GM21447 (cell line): ENCODE measurements around the gene FATE1.
"Not testable (repeated sequence)": the region's sequence is repeated elsewhere in the genome, so short reads cannot be mapped to it uniquely, and the experiment has no call there.

Experiments
- ATAC-seq: cut with Tn5 transposase; IDR thresholded peaks from one replicate; pipeline ENCODE4 v1.9.1; 2021; ENCODE audit not compliant: unreplicated experiment

FATE1 gene

GRCh38 chrX:151715752-151716151 lies at the start of gene FATE1:
FATE1 (plus strand) TSS chrX:151716035; CDS start chrX:151716120, 85 bp downstream.
- ATAC-seq = no peak

- ATAC-seq = no peak
Measured at GRCh38 chrX:151675121-151675746, 40.6 kb upstream of the FATE1 start.

GRCh38 chrX:151676196-151676595 lies 39.6 kb upstream of the FATE1 start:
- no peak for ATAC-seq

- no peak for ATAC-seq
Measured at GRCh38 chrX:151679798-151680402, 35.9 kb upstream of the FATE1 start.

- peak; percentile 76 for ATAC-seq
Measured at GRCh38 chrX:151680805-151681204, 35.0 kb upstream of the FATE1 start.

- ATAC-seq = no peak
Measured at GRCh38 chrX:151687635-151688034, 28.2 kb upstream of the FATE1 start.

GRCh38 chrX:151688695-151689094 lies 27.1 kb upstream of the FATE1 start:
- no peak for ATAC-seq

- no peak for ATAC-seq
Measured at GRCh38 chrX:151692825-151693224, 23.0 kb upstream of the FATE1 start.

GRCh38 chrX:151694121-151694520 lies 21.7 kb upstream of the FATE1 start:
- no peak for ATAC-seq

GRCh38 chrX:151694661-151695582 lies 20.9 kb upstream of the FATE1 start, which contains the start of gene PRRG3:
PRRG3 (plus strand) TSS chrX:151695458; CDS start chrX:151698815, 3,357 bp downstream.
- ATAC-seq = no peak

- no peak for ATAC-seq
Measured at GRCh38 chrX:151695583-151696340, 20.1 kb upstream of the FATE1 start.

GRCh38 chrX:151697082-151697481 lies 18.8 kb upstream of the FATE1 start:
- ATAC-seq = not testable (repeated sequence)

GRCh38 chrX:151697522-151697921 lies 18.3 kb upstream of the FATE1 start:
- no peak for ATAC-seq

- ATAC-seq = no peak
Measured at GRCh38 chrX:151698485-151698884, 17.4 kb upstream of the FATE1 start.

GRCh38 chrX:151699746-151700145 lies 16.1 kb upstream of the FATE1 start:
- no peak for ATAC-seq

GRCh38 chrX:151700581-151700980 lies 15.3 kb upstream of the FATE1 start:
- no peak for ATAC-seq

GRCh38 chrX:151701071-151701470 lies 14.8 kb upstream of the FATE1 start:
- ATAC-seq = no peak

- no peak for ATAC-seq
Measured at GRCh38 chrX:151701531-151701930, 14.3 kb upstream of the FATE1 start.

- no peak for ATAC-seq
Measured at GRCh38 chrX:151702026-151702714, 13.7 kb upstream of the FATE1 start.

GRCh38 chrX:151702741-151703340 lies 13.0 kb upstream of the FATE1 start:
- no peak for ATAC-seq
